Body of pancreas (tissue), 4 donors: ENCODE results near the gene GPR3. TPM values are rescaled to one million over a fixed set of nuclear protein-coding genes. Genes with fewer than 3 reads are reported as not detected.

Experiments
- ATAC-seq: fragments of 150-250 bp; one replicate; pipeline ENCODE4 v1.9.1; 2016
- DNase-seq, 4 donors: peaks; one replicate each; pipeline ENCODE4 v3.0.0-alpha.2; 2019
- H3K27ac ChIP-seq, 4 donors: fragments of 200-600 bp; sonication (generic); 1 replicate in 3 of 4; 2 replicates in 1 of 4; pipeline versions ENCODE4 v1.5.1 to v1.6.1; 2016 to 2019; ENCODE audit warnings: mild to moderate bottlenecking in 1 of 4, mixed read lengths in 1 of 4, moderate library complexity in 1 of 4
- H3K27me3 ChIP-seq, 2 donors: fragments of 200-600 bp; sonication (generic); one replicate each; pipeline ENCODE4 v1.6.0; 2016; ENCODE audit warnings: mild to moderate bottlenecking in 1 of 2
- H3K36me3 ChIP-seq, 2 donors: fragments of 200-600 bp; sonication (generic); replicated peaks in 1 of 2; 2 replicates each; pipeline ENCODE4 v1.5.1; 2016; ENCODE audit warnings: low read depth in 2 of 2; ENCODE audit not compliant: insufficient read depth in 1 of 2
- H3K4me1 ChIP-seq: fragments of 200-600 bp; sonication (generic); one replicate; pipeline ENCODE4 v1.6.0; 2016
- H3K4me3 ChIP-seq, 2 donors: fragments of 200-600 bp; sonication (generic); 1 replicate in 1 of 2; 2 replicates in 1 of 2; pipeline ENCODE4 v1.5.1; 2016 to 2019
- H3K9me3 ChIP-seq, 3 donors: fragments of 200-600 bp; sonication (generic); 1 replicate in 2 of 3; 2 replicates in 1 of 3; pipeline ENCODE4 v1.5.1; 2016
- CTCF ChIP-seq, 7 experiments: fragments of 450-650 bp in 4 of 7; fragments of 200-600 bp in 3 of 7; sonication (generic) in 3 of 7; IDR thresholded peaks; one replicate each; pipeline ENCODE4 v1.5.1; 2016 to 2019; ENCODE audit warnings: antibody characterized with exemption in 7 of 7
- POLR2A ChIP-seq, 3 donors: fragments of 450-650 bp; IDR thresholded peaks; one replicate each; pipeline ENCODE4 v1.6.1; 2016; ENCODE audit warnings: antibody characterized with exemption in 3 of 3, mild to moderate bottlenecking in 2 of 3
- WGBS, 2 donors: methylation state at CpG; one replicate each; pipeline ENCODE4 v1.1.5; 2017; 5-methylcytosine and 5-hydroxymethylcytosine counted together
- intact Hi-C: fragments of 100-400 bp; cut with DNase I; formaldehyde crosslinking; loops from one replicate; pipeline ENCODE4 v1.15.1; 2023
- total RNA-seq, 2 donors: library from RNA; depleted of rRNA; stranded (reverse); fragments of >200 nt; gene quantifications; one replicate each; pipeline ENCODE4 v1.1.0, GENCODE V29; 2016

Gene GPR3
- total RNA-seq, 2 donors from 2014 or later = not detected

- Histone ChIP-seq H3K36me3 (no peaks in the 10 kb centered on the region), H3K4me1 (peaks cover 22% of the 10 kb centered on the region), H3K4me3 (no peak overlapping the region), H3K27me3 (no peaks in the 10 kb centered on the region), H3K9me3 (no peaks in the 10 kb centered on the region), H3K27ac (peak overlapping the region in 3 of 4 donors; percentile 3 to 40 (median 27))
- DNase-seq (peak; percentile 47 to 69 (median 64)), ATAC-seq (peak; percentile 26)
- intact Hi-C loops = loop anchor here (5.0 kb wide), 2 partner anchors 34 to 216 kb away; no protein-coding TSS in a partner anchor
- no peak for TF ChIP-seq POLR2A (IDR thresholded peaks at IDR 0.05)
- TF ChIP-seq CTCF (IDR thresholded peaks at IDR 0.05) = no peak
- WGBS, 2 donors = 3 to 8% methylated on average over 11 to 13 of the region's 13 CpGs
Observed at GRCh38 chr1:27391511-27392095, 819 bp upstream of the GPR3 start.

- H3K4me1 ChIP-seq = peaks cover 22% of the 10 kb centered on the region
- no peak for DNase-seq
Observed at GRCh38 chr1:27392778-27393635, 585 bp downstream of the GPR3 start.

GRCh38 chr1:27393641-27394281 lies 1.3 kb downstream of the GPR3 start:
- Histone ChIP-seq H3K27me3 (no peaks in the 10 kb centered on the region), H3K36me3 (no peaks in the 10 kb centered on the region), H3K4me1 (peaks cover 19% of the 10 kb centered on the region), H3K4me3 (no peak overlapping the region), H3K9me3 (no peaks in the 10 kb centered on the region), H3K27ac (no peak overlapping the region)
- WGBS, 2 donors = 84 to 91% methylated on average over 8 to 17 of the region's 18 CpGs
- intact Hi-C loops = loop anchor here (2.0 to 5.0 kb wide), 3 partner anchors 36 to 214 kb away; no protein-coding TSS in a partner anchor
- TF ChIP-seq POLR2A (IDR thresholded peaks at IDR 0.05) (no peak), CTCF (IDR thresholded peaks at IDR 0.05) (no peak)
- ATAC-seq (no peak), DNase-seq (no peak)

More at GRCh38 chr1:27392778-27393635, 585 bp downstream of the GPR3 start:
- no peak for TF ChIP-seq POLR2A (IDR thresholded peaks at IDR 0.05)
- no peak for TF ChIP-seq CTCF (IDR thresholded peaks at IDR 0.05)
- H3K27me3 ChIP-seq = no peaks in the 10 kb centered on the region
- H3K36me3 ChIP-seq = no peaks in the 10 kb centered on the region
- peak overlapping the region in 1 of 2 donors; percentile 23 for H3K4me3 ChIP-seq
- intact Hi-C loops = loop anchor here (5.0 kb wide), 2 partner anchors 36 to 214 kb away; no protein-coding TSS in a partner anchor
- 46 to 60% methylated on average over 25 to 27 of the region's 30 CpGs for WGBS, 2 donors
- no peak for ATAC-seq
- peak overlapping the region in 3 of 4 donors; percentile 20 to 53 (median 49) for H3K27ac ChIP-seq
- H3K9me3 ChIP-seq = no peaks in the 10 kb centered on the region

- H3K27ac ChIP-seq = no peak overlapping the region
- WGBS, 2 donors = 90 to 91% methylated on average over 8 to 9 of the region's 9 CpGs
- H3K36me3 ChIP-seq = no peaks in the 10 kb centered on the region
- no peaks in the 10 kb centered on the region for H3K9me3 ChIP-seq
- intact Hi-C loops = loop anchor here (2.0 to 5.0 kb wide), 3 partner anchors 37 to 213 kb away; no protein-coding TSS in a partner anchor
- ATAC-seq = no peak
- no peak overlapping the region for H3K4me3 ChIP-seq
- TF ChIP-seq CTCF (IDR thresholded peaks at IDR 0.05) (no peak), POLR2A (IDR thresholded peaks at IDR 0.05) (no peak)
- no peaks in the 10 kb centered on the region for H3K27me3 ChIP-seq
- peaks cover 19% of the 10 kb centered on the region for H3K4me1 ChIP-seq
- no peak for DNase-seq
Observed at GRCh38 chr1:27394282-27394658, 1.8 kb downstream of the GPR3 start.
